SK-N-SH (cell line): Measurements from ENCODE around the gene NR1I2. TPM values are rescaled to one million over a fixed set of nuclear protein-coding genes. Genes with fewer than 3 reads are reported as not detected.

Experiments used
- CTCF ChIA-PET: fragments of 300-600, 350-600 bp; formaldehyde crosslinking; extraction: SDS; loops from one replicate; lab custom pipeline; 2021; lab: Yijun Ruan, JAX
- POLR2A ChIA-PET: fragments of 350-600 bp; sonication (Branson Sonifier 250); formaldehyde crosslinking; extraction: SDS; loops from one replicate; lab custom pipeline; 2020; ENCODE audit warnings: antibody characterized with exemption, inconsistent platforms; lab: Yijun Ruan, JAX
- DNase-seq: peaks from one replicate; pipeline ENCODE4 v3.0.0; 2012
- H2AFZ ChIP-seq: fragments of 200-600 bp; sonication (generic); 2 replicates; pipeline ENCODE4 v1.8.1; 2016; ENCODE audit warnings: antibody characterized with exemption, mild to moderate bottlenecking, low read depth
- H3F3A ChIP-seq: fragments of 200-600 bp; sonication (generic); replicated peaks from 2 replicates; pipeline ENCODE3; 2016; ENCODE audit warnings: antibody characterized with exemption, mild to moderate bottlenecking; ENCODE audit not compliant: insufficient read depth
- H3K27ac ChIP-seq, 2 experiments: fragments of 200-500 bp in 1 of 2; fragments of 200-600 bp in 1 of 2; sonication (Bioruptor generic) in 1 of 2; sonication (generic), shearing (Covaris generic) in 1 of 2; 2 replicates each; pipeline versions ENCODE4 v1.5.1 to v1.6.1; 2014 to 2016; ENCODE audit warnings: low read depth in 2 of 2, inconsistent platforms in 1 of 2, low read length in 1 of 2, mild to moderate bottlenecking in 1 of 2, mixed read lengths in 1 of 2
- H3K27me3 ChIP-seq: fragments of 200-600 bp; sonication (generic), shearing (Covaris generic); 2 replicates; pipeline ENCODE4 v1.6.1; 2016; ENCODE audit warnings: mixed run types; ENCODE audit not compliant: insufficient read depth
- H3K36me3 ChIP-seq, 2 experiments: fragments of 200-500 bp in 1 of 2; fragments of 200-600 bp in 1 of 2; sonication (Bioruptor generic) in 1 of 2; sonication (generic) in 1 of 2; replicated peaks in 1 of 2; 2 replicates each; pipeline versions ENCODE3 to v1.5.1; 2014 to 2016; ENCODE audit warnings: low read length in 1 of 2, mild to moderate bottlenecking in 1 of 2; ENCODE audit not compliant: insufficient read depth in 2 of 2, control insufficient read depth in 1 of 2
- H3K4me1 ChIP-seq, 2 experiments: fragments of 200-500 bp in 1 of 2; fragments of 200-600 bp in 1 of 2; sonication (Bioruptor generic) in 1 of 2; sonication (generic), shearing (Covaris generic) in 1 of 2; 2 replicates each; pipeline versions ENCODE4 v1.5.1 to v1.6.1; 2014 to 2016; ENCODE audit warnings: low read depth in 1 of 2, low read length in 1 of 2, mixed run types in 1 of 2; ENCODE audit not compliant: insufficient read depth in 2 of 2, control insufficient read depth in 1 of 2
- H3K4me2 ChIP-seq: fragments of 200-600 bp; sonication (generic), shearing (Covaris generic); 2 replicates; pipeline ENCODE4 v1.6.1; 2017; ENCODE audit warnings: mixed run types
- H3K4me3 ChIP-seq, 2 experiments: fragments of 200-500 bp in 1 of 2; fragments of 200-600 bp in 1 of 2; sonication (Bioruptor generic) in 1 of 2; sonication (generic), shearing (Covaris generic) in 1 of 2; 2 replicates each; pipeline versions ENCODE4 v1.5.1 to v1.8.1; 2014 to 2016; ENCODE audit warnings: low read depth in 2 of 2, inconsistent platforms in 1 of 2, low read length in 1 of 2, mild to moderate bottlenecking in 1 of 2, mixed read lengths in 1 of 2, moderate library complexity in 1 of 2
- H3K79me2 ChIP-seq: fragments of 200-600 bp; sonication (generic); 2 replicates; pipeline ENCODE4 v1.8.1; 2017; ENCODE audit warnings: mild to moderate bottlenecking; ENCODE audit not compliant: insufficient read depth
- H3K9ac ChIP-seq: fragments of 200-600 bp; sonication (generic); 2 replicates; pipeline ENCODE4 v1.6.1; 2017; ENCODE audit warnings: mixed run types
- H3K9me2 ChIP-seq: fragments of 200-600 bp; sonication (generic); 2 replicates; pipeline ENCODE4 v1.6.1; 2017; ENCODE audit warnings: mixed run types
- H3K9me3 ChIP-seq: fragments of 200-600 bp; sonication (generic); 2 replicates; pipeline ENCODE4 v1.6.1; 2017; ENCODE audit warnings: mixed run types, mild to moderate bottlenecking, moderate library complexity
- H4K20me1 ChIP-seq: fragments of 200-600 bp; sonication (generic); 2 replicates; pipeline ENCODE4 v1.6.1; 2017; ENCODE audit warnings: mild to moderate bottlenecking, mixed run types; ENCODE audit not compliant: insufficient read depth
- CHD2 ChIP-seq: fragments of 150-350 bp; IDR thresholded peaks from 2 replicates; pipeline ENCODE4 v1.6.1; 2018; ENCODE audit warnings: low read length; ENCODE audit not compliant: partially characterized antibody
- FOXJ3 ChIP-seq: sonication (generic); formaldehyde crosslinking; IDR thresholded peaks from 2 replicates; pipeline ENCODE4 v1.5.1; 2020; ENCODE audit warnings: mild to moderate bottlenecking, missing genetic modification reagents
- NFIC ChIP-seq: IDR thresholded peaks from 2 replicates; pipeline ENCODE4 v1.4.0; 2012; ENCODE audit warnings: borderline replicate concordance
- NRF1 ChIP-seq: IDR thresholded peaks from 2 replicates; pipeline ENCODE4 v1.6.1; 2012; ENCODE audit warnings: low read depth, mild to moderate bottlenecking, low read length
- POLR2AphosphoS5 ChIP-seq: IDR thresholded peaks from 2 replicates; pipeline ENCODE4 v1.6.1; 2012; ENCODE audit warnings: low read depth, low read length
- RAD21 ChIP-seq: IDR thresholded peaks from 2 replicates; pipeline ENCODE4 v1.6.1; 2012; ENCODE audit warnings: mild to moderate bottlenecking, low read length
- RCOR1 ChIP-seq: fragments of 150-350 bp; IDR thresholded peaks from 2 replicates; pipeline ENCODE4 v1.6.1; 2017; ENCODE audit warnings: antibody characterized with exemption, low read length
- RFX5 ChIP-seq: IDR thresholded peaks from 2 replicates; pipeline ENCODE4 v1.6.1; 2012; ENCODE audit warnings: mild to moderate bottlenecking, improper control_type of control experiment, low read length
- RXRA ChIP-seq: IDR thresholded peaks from 2 replicates; pipeline ENCODE4 v1.4.0; 2012; ENCODE audit warnings: low read depth, mild to moderate bottlenecking, borderline replicate concordance
- SMC3 ChIP-seq: IDR thresholded peaks from 2 replicates; pipeline ENCODE4 v1.6.1; 2012; ENCODE audit warnings: low read depth, low read length, improper control_type of control experiment
- YY1 ChIP-seq: IDR thresholded peaks from 2 replicates; pipeline ENCODE4 v1.4.0; 2012; ENCODE audit warnings: low read depth, mild to moderate bottlenecking
- WGBS: methylation state at CpG from one replicate; pipeline ENCODE4 v1.1.6; 2017; ENCODE audit warnings: low lambda C conversion rate; 5-methylcytosine and 5-hydroxymethylcytosine counted together
- polyA plus RNA-seq, 3 experiments: library from polyadenylated mRNA; depleted of rRNA; stranded (reverse); fragments of >200 nt; gene quantifications; 2 replicates each; pipeline ENCODE4 v1.2.3, GENCODE V29; 2012
- TF ChIP-seq, protein P1 (sequence below): IDR thresholded peaks from 2 replicates; pipeline ENCODE4 v1.4.0; 2012; ENCODE audit warnings: low read depth
- TF ChIP-seq, protein P2 (sequence below): fragments of 150-350 bp; IDR thresholded peaks from 2 replicates; pipeline ENCODE4 v1.6.1; 2016; ENCODE audit warnings: mild to moderate bottlenecking, low read depth, low read length
- TF ChIP-seq, protein P3 (sequence below): fragments of 150-350 bp; IDR thresholded peaks from 2 replicates; pipeline ENCODE4 v1.6.1; 2017; ENCODE audit warnings: antibody characterized with exemption, low read length, low read depth, borderline replicate concordance
- TF ChIP-seq, protein P4 (sequence below): IDR thresholded peaks from 2 replicates; pipeline ENCODE4 v1.4.0; 2012; ENCODE audit warnings: low read depth, borderline replicate concordance
- TF ChIP-seq, protein P5 (sequence below): IDR thresholded peaks from 2 replicates; pipeline ENCODE4 v1.4.0; 2012; ENCODE audit warnings: low read depth, borderline replicate concordance

NR1I2 gene
- polyA plus RNA-seq, 1 of the 3 experiments (the other 2 are of a cell fraction) = 0.03 TPM

DNA sequence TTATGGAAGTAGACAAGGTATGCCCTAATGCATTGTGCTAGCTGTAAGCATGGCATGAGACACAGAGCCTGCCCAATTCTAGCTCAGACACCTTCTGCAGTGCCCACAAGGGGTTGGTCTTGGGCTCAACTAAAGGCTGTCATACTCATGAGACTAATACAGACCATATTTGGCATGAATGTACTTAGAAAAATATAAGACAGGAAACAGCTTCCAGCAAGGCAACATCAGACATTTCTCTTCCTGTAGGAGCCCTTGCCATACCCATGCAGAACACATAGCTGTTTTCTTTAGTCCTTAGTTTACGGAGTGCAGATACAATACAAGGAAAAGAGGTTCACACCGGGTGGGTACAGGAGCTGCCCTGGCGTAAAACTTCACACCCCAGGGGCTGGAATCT lies 30.5 kb upstream of the NR1I2 start:
- Histone ChIP-seq H3K79me2 (no peaks in the 10 kb centered on the region), H3K4me2 (no peak overlapping the region), H3K27ac (no peak overlapping the region), H2AFZ (peak overlapping the region; percentile 32; the same call in 1 of the 2 replicates), H3K27me3 (no peaks in the 10 kb centered on the region), H4K20me1 (no peaks in the 10 kb centered on the region), H3K4me1 (no peaks in the 10 kb centered on the region), H3K36me3 (no peaks in the 10 kb centered on the region), H3K9ac (no peak overlapping the region), H3K4me3 (no peak overlapping the region), H3K9me3 (no peaks in the 10 kb centered on the region), H3K9me2 (no peaks in the 10 kb centered on the region), H3F3A (no peaks in the 10 kb centered on the region)
- ChIA-PET POLR2A (no interaction called here), CTCF (no interaction called here)
- TF ChIP-seq, protein P1, sequence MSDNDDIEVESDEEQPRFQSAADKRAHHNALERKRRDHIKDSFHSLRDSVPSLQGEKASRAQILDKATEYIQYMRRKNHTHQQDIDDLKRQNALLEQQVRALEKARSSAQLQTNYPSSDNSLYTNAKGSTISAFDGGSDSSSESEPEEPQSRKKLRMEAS = no peak
- TF ChIP-seq YY1 (no peak), NRF1 (no peak), RFX5 (no peak), SMC3 (no peak), POLR2AphosphoS5 (no peak), FOXJ3 (no peak), CHD2 (no peak), NFIC (no peak), RAD21 (no peak)
- TF ChIP-seq, protein P2, sequence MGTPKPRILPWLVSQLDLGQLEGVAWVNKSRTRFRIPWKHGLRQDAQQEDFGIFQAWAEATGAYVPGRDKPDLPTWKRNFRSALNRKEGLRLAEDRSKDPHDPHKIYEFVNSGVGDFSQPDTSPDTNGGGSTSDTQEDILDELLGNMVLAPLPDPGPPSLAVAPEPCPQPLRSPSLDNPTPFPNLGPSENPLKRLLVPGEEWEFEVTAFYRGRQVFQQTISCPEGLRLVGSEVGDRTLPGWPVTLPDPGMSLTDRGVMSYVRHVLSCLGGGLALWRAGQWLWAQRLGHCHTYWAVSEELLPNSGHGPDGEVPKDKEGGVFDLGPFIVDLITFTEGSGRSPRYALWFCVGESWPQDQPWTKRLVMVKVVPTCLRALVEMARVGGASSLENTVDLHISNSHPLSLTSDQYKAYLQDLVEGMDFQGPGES = no peak
- TF ChIP-seq, protein P3, sequence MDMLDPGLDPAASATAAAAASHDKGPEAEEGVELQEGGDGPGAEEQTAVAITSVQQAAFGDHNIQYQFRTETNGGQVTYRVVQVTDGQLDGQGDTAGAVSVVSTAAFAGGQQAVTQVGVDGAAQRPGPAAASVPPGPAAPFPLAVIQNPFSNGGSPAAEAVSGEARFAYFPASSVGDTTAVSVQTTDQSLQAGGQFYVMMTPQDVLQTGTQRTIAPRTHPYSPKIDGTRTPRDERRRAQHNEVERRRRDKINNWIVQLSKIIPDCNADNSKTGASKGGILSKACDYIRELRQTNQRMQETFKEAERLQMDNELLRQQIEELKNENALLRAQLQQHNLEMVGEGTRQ = no peak
- TF ChIP-seq, protein P4, sequence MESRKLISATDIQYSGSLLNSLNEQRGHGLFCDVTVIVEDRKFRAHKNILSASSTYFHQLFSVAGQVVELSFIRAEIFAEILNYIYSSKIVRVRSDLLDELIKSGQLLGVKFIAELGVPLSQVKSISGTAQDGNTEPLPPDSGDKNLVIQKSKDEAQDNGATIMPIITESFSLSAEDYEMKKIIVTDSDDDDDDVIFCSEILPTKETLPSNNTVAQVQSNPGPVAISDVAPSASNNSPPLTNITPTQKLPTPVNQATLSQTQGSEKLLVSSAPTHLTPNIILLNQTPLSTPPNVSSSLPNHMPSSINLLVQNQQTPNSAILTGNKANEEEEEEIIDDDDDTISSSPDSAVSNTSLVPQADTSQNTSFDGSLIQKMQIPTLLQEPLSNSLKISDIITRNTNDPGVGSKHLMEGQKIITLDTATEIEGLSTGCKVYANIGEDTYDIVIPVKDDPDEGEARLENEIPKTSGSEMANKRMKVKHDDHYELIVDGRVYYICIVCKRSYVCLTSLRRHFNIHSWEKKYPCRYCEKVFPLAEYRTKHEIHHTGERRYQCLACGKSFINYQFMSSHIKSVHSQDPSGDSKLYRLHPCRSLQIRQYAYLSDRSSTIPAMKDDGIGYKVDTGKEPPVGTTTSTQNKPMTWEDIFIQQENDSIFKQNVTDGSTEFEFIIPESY = no peak
- WGBS = 88% methylated on average over 3 of the region's 3 CpGs
- DNase-seq = no peak

DNA sequence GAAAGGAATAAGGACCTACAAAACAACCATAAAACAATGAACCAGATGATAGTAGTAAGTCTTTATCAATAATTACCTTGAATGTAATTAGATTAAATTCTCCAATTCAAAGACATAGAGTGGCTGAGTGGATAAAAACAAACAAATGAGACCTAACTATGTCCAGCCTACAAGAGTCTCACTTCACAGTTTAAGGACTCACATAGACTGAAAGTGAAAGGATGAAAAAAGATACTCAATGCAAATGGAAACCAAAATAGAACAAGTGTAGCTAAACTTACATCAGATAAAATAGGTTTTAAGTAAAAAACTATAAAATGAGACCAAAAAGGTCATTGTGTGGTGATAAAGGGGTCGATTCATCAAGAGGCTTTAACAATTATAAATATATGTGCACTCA lies 21.9 kb upstream of the NR1I2 start:
- H3K36me3 ChIP-seq = no peaks in the 10 kb centered on the region
- CTCF ChIA-PET = no interaction called here
- H3K27me3 ChIP-seq = no peaks in the 10 kb centered on the region
- H3K4me3 ChIP-seq = no peak overlapping the region
- no peaks in the 10 kb centered on the region for H4K20me1 ChIP-seq
- whole genome bisulfite sequencing = 23% methylated on average over 1 of the region's 1 CpG
- no peak overlapping the region for H2AFZ ChIP-seq
- no peak overlapping the region for H3K4me2 ChIP-seq
- H3K9me2 ChIP-seq = 0 out of 2 replicates have a peak, but pooled peaks cover 3% of the 10 kb centered on the region
- DNase-seq = no peak
- POLR2A ChIA-PET = no interaction called here
- H3K79me2 ChIP-seq = no peaks in the 10 kb centered on the region
- no peak overlapping the region for H3K27ac ChIP-seq
- no peak overlapping the region for H3K9ac ChIP-seq
- TF ChIP-seq FOXJ3 = no peak
- no peak for TF ChIP-seq RCOR1
- TF ChIP-seq, protein P5, sequence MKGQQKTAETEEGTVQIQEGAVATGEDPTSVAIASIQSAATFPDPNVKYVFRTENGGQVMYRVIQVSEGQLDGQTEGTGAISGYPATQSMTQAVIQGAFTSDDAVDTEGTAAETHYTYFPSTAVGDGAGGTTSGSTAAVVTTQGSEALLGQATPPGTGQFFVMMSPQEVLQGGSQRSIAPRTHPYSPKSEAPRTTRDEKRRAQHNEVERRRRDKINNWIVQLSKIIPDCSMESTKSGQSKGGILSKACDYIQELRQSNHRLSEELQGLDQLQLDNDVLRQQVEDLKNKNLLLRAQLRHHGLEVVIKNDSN = no peak
- TF ChIP-seq RXRA = no peak
- TF ChIP-seq, protein P2 = no peak
- TF ChIP-seq SMC3 = no peak
- no peak for TF ChIP-seq RFX5
- TF ChIP-seq, protein P3 = no peak
- no peak for TF ChIP-seq CHD2
- TF ChIP-seq, all 33 proteins: peak for 0
- no peaks in the 10 kb centered on the region for H3K4me1 ChIP-seq
- peaks cover 6% of the 10 kb centered on the region for H3K9me3 ChIP-seq
- no peaks in the 10 kb centered on the region for H3F3A ChIP-seq
